Posterior vena cava (tissue), 2 donors: Measurements from ENCODE around the gene TBC1D2. TPM values are rescaled to one million over a fixed set of nuclear protein-coding genes. Genes with fewer than 3 reads are reported as not detected.

Source experiments
- DNase-seq: peaks from one replicate; pipeline ENCODE4 v3.0.0-alpha.2; 2020; ENCODE audit warnings: low spot score
- intact Hi-C, 2 donors: fragments of 100-400 bp; cut with DNase I; formaldehyde crosslinking; loops; one replicate each; pipeline versions ENCODE4 v1.14.1 to v1.14.2; 2022 to 2023
- total RNA-seq, 2 donors: library from RNA; stranded (reverse); fragmentation: NEBNext Ultra II Directional; extraction: Animal tissue kit (Norgen Biotek cat#: 25700); gene quantifications; one replicate each; pipeline ENCODE4 v1.2.1, GENCODE V29; 2021
- donor health status: DM: yes; HTN: yes; CAD: no.
- donor health status: DM: yes; HTN: yes; CAD: no.

The TBC1D2 gene
- total RNA-seq, 2 donors from 2014 or later, result 6.9 to 10.5 TPM

DNA sequence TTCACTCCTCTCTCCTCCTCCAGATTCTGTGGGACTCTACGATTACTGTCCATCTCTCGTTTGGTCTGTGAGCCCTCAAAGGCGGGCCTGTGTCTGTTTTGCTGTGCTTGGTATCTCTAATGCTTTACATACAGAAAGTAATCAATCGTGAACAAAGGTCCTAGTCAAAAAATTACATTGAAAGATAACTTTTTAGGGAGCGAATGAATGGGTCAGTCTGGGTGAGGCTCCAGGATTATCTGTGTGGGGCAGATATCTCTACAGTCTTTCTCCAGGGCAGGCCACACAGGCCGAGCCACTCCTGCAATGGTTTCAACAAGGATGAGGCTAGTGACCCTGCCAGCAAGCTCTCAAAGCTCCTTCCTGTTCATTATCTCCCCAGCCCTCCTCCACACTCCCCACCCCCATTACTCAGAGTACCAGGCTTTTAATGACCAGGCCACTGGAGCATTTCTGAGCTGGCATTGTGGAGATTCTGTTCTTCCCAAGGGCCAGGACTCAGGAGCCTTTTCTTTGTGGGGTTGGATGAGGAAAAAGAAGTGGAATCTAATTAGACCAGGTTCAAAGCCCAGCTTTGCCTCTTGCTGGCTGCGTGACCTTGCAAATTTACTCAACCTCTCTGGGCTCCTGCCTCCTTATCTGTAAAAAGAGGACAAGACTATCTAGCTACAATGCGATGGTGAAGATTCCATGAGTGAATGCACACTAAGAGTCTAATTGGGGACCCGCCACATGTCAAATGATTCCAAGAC lies 73.2 kb downstream of the TBC1D2 start:
- intact Hi-C loops, result no loop called here
- DNase-seq, result no peak

DNA sequence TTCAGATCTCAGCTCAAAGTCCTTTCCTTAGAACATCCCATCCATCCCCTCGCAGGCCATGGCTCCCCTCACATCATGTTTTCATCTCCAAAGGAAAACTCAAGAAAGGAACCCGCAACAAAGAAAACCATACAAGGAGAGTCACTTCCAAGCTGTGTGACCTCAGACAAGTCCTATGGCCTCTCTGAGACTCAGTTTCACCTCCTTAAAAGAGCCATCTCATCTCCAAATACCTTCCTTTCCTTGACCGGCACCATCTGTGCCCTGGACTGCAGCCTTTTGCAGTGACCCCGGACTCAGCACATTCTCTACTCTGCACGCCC lies 73.7 kb downstream of the TBC1D2 start:
- intact Hi-C loops, result no loop called here
- no peak for DNase-seq

DNA sequence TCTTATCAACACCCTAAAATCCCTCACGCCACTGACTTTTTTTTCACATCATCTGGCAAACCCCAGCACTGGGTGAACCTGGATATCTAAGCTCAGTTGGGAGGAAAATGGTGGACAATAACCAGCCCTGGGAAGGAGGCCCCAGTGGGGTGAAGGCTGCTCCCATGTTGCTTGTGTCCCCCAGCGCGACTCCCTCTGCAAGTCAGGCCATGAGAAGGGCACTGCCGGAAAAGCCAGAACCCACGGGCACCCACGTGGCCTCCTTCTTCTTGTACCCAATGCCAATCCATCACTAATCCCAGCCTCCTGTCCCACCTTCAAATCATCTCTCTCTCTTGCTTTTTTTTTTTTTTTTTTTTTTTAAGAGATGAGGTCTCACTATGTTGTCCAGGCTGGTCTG lies 74.5 kb downstream of the TBC1D2 start:
- intact Hi-C loops, result no loop called here

DNA sequence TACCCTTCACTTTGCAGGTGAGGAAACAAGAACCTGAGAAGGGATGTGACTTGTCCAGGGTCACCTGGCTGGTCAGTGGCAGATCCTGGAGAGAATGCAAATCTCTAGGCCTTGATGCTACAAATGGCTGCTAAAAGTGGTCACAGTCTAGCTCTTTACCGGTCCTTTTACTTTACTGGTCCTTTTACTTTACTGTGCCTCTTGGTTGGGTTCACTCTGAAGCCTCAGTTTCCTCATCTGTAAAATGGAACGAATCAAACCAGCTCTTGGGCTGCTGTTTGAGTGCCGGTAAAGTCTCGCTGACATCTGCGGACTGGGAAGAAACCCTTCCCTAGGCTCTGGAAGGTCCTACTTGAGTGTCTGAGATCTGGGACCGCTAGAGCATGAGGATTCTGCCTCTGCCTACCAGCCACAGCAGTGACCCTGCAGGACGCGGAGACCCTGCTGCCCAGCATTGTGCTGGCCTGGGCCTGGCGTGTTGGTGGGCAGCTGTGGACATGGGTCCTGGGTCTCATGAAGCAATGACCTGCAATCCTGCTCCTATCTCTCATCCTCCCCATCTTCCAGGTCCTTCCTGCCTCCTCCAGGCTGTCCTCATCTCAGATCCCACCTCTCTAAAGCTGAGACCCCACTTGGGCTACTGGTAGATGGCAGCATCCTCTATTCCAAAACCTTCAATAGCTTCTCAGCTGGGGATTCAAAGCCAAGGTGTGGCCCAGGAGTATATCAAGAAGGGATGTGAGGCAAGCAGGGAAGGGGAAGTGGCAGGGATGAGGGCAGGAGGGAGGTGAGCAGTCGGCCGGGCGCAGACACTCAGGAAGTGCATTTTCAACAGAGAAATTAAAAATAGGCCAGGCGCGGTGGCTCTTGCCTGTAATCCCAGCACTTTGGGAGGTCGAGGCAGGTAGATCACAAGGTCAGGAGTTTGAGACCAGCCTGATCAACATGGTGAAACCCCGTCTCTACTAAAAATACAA lies 76.3 kb downstream of the TBC1D2 start:
- no peak for DNase-seq
- intact Hi-C loops, result loop anchor here in 1 of 2 donors (10.0 kb wide), 1 partner anchor 1646 kb away; the partner anchor contains the start of gene NR4A3

More for the DNA sequence above, 74.5 kb downstream of the TBC1D2 start:
- DNase-seq, result no peak

DNA sequence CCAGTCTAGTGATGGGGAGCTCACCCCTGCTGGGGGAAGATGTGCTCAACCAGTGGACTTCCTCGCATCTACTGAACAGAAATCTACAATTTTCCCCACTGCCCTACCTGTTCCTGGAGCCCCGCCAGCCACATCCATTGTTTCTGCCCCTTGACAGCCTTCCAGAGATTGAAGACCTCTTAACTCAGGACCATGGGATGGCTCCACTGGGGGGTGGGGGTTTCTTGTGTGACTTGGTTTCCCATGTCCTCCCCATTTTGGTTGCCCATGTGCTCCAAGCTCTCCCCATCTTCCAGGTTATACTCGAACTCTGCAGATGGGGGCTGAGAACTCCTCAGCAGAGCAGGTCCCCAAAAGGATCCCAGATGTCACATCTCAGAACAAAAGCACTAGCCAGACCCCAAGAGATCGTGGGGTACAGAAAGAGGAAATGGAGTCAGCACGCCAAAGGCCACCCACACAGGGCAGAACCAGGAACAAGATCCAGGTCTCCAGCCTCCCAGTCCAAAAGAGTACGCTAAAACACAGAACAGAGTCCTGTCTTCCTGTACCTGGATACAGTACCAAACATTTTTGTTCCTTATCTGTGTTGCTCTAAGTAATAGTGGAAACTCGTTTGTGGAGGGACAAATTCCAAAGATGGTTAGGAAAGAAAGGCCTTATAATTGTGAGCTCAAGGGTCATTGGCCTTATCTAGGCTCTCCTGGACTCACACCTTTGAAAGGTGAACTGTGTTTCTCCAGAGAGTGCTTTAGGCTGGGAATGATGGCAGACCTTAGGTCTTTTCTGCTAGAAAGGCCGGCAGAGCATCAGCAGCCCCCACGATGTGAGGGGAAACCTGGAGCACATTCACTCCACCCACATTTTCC lies 78.8 kb downstream of the TBC1D2 start:
- intact Hi-C loops, result loop anchor here in 1 of 2 donors (10.0 kb wide), 1 partner anchor 1648 kb away; the partner anchor contains the start of gene NR4A3
- peak; percentile 58 for DNase-seq

DNA sequence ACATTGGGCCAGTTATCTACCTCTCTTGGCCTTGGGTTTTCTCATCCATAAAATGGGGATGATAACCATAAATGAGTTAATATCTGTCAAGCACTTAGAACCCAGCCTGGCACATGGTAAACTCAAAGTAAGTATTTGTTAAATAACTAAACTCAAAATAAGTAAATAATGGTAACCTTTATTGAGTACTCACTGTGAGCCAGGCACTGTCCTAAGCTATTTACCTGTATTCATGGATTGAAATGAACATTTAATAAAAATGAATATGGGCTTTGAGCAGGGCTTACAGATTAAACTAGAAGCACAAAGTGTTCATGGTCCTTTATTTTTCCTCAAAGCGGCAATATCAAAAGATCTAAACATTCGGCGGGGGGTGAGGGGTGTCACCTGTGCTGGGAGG lies 79.7 kb downstream of the TBC1D2 start:
- DNase-seq, result peak; percentile 17
- intact Hi-C loops, result loop anchor here in 1 of 2 donors (10.0 kb wide), 1 partner anchor 1649 kb away; the partner anchor contains the start of gene NR4A3

DNA sequence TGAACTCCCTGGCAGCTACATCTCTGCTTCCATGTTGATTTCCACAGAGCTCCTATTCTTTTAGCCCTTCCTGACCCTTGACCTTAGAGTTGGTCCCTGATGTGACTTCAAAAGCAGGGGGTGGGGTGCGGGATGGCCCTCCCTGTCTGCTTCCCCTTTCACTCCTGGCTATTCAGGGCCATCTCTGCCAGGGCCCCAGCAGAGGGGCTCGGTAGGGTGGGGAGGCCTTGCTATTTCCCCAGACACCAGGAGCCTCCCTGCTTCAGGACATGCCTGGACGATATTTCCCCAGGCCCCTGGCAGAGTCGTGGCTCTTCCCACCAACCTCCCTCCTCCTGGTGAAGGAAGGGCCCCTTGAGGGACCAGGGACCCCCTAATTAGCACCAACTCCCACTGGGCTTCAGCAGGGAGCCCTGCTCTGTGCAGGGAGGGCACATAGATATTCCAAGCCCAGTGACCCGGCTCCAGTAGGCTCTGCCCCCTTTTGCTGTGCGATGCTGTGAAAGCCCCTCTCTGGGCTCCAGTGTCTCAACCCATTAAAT lies 80.3 kb downstream of the TBC1D2 start:
- intact Hi-C loops, result loop anchor here in 1 of 2 donors (10.0 kb wide), 1 partner anchor 1650 kb away; the partner anchor contains the start of gene NR4A3
- DNase-seq, result peak; percentile 35

DNA sequence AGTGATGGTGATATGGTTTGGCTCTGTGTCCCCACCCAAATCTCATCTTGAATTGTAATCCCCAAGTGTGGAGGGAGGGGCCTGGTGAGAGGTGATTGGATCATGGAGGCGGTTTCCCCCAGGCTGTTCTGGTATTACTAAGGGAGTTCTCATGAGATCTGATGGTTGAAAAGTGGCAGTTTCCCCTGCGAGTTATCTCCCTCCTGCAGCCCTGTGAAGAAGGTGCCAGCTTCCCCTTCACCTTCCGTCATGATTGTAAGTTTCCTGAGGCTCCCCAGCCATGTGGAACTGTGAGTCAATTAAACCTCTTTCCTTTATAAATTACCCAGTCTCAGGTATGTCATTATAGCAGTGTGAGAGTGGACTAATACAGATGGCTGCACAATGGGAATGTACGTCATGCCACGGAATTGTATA lies 80.9 kb downstream of the TBC1D2 start:
- peak; percentile 30 for DNase-seq
- intact Hi-C loops, result loop anchor here in 1 of 2 donors (10.0 kb wide), 1 partner anchor 1650 kb away; the partner anchor contains the start of gene NR4A3

DNA sequence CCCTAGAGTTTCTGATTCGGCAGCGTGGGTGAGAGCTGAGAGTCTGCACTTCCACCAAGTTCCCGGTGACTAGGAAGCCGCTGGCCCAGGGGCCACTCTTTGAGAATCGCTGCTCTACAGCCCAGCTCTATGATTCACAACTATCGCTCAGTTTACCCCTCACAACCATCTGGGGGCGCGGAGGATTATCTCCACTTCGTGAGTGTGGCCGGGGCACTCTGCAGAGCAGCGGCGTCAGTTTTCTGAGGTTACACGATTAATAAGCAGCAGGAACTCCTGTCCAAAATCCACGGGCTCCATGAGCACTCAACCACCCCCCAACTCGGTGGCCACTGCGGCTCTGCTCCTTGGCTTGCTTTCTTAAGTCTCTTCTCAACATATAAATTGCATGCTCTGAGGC lies 82.3 kb downstream of the TBC1D2 start:
- DNase-seq, result peak; percentile 58
- intact Hi-C loops, result loop anchor here in 1 of 2 donors (10.0 kb wide), 1 partner anchor 1652 kb away; the partner anchor contains the start of gene NR4A3

DNA sequence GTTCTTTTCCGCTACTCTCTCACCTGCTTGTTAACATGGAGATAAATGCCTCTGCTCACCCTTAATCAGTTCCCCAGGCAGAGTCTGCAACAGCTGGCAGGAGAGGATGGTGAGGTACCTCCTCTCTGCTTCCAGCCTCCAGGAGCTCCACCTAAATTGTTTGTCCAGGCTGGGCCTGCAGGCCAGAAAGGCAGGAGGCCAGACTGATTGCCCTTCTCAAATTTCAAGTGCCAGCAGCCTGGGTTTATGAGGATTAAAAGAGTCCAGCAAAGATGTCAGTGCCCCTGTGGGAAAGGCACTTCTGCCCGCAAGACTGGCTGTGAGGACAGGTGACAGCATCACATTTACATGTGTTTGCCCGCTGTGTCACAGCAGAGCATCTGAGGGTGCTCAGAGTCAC lies 82.8 kb downstream of the TBC1D2 start:
- DNase-seq, result peak; percentile 23
- intact Hi-C loops, result loop anchor here in 1 of 2 donors (10.0 kb wide), 1 partner anchor 1652 kb away; the partner anchor contains the start of gene NR4A3

DNA sequence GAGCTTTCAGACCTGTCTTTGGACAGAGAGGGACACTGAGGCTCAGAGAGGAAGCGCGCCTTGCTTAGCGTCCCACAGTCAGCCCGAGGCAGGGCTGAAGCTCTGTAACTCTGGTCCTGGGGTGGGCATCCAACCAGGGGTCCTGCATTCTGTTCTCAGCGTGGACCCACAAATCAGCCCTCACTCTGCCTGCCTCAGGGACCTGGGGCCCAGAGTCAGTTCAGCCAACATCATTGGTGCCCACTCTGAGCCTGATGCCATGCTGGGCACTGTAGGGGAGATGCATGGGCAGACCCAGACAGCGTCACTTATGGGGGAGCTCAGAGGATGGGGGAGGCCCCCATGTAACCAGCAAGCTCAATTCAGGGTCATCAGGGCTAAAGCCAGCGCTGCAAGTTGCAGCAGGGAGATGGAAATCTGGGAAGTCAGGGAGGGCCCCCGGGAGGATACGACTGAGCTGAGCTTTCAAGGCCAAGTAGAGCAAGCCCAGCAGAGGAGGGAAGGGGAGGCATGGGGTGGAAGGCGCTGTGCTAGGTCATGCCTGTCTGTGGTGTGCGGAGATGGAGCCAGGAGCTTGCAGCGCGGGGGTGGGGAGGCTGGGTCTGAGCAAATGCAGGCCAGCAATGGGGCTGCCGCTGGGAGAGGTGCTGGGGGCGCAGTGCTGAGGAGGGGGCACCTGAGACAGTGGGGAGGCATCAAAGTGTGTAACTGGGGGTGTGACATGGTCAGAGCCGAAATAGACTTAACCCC lies 84.1 kb downstream of the TBC1D2 start:
- intact Hi-C loops, result loop anchor here in 1 of 2 donors (10.0 kb wide), 1 partner anchor 1653 kb away; the partner anchor contains the start of gene NR4A3
- no peak for DNase-seq

DNA sequence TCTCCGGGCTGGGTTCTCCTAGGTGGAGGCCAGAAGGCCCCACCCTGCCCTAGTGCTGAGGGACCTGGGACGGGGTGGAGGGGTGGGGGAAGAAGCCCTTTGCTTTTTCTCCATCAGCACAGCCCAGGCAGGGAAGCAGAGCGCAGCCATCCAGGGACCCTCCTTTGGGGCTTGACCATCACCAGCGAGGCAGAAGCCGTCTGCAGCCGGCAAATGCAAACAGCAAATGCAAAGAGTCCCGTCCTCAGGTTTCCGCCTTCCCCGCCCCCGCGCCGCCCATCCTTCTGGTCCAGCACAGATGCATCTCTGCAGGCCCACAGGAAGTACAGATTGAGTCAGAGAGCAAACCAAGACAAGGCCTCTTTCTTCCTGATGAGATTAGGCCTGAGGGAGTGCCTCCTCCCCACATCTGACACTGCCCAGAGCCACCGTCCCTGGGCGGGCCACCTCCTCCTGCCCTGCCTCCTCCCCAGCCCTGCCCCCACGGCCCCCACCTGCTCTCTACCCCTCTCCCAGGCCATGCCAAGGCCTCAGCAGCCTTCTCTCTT lies 86.4 kb downstream of the TBC1D2 start:
- DNase-seq, result no peak
- intact Hi-C loops, result no loop called here

DNA sequence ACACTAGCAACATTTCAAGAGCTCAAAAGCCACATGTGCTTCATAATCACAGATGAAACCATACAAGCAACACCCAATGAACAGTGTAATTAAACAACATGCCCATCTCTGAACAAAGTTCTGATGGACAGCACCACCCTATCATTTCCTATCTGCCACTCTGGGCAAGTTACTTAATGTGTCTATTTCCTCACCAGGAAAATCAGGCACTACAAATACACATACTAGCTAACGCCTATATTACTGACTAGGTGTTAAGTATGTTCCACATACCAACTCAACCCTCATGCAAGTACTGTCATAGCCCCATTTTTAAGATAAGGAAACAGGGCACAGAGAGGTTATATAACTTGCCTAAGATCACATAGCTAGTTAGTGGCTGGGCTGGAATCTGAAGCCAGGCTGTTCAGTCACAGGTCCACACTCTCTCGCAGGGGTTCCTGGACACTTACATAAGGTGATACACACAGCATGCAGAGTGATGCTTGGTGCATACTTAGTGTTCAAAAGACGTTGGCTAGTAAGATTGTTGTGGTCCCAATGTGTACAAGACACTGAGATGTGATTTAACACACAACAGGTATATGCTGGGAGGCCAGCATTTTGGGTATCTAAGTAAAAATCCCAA lies 87.2 kb downstream of the TBC1D2 start:
- no peak for DNase-seq
- intact Hi-C loops, result no loop called here

DNA sequence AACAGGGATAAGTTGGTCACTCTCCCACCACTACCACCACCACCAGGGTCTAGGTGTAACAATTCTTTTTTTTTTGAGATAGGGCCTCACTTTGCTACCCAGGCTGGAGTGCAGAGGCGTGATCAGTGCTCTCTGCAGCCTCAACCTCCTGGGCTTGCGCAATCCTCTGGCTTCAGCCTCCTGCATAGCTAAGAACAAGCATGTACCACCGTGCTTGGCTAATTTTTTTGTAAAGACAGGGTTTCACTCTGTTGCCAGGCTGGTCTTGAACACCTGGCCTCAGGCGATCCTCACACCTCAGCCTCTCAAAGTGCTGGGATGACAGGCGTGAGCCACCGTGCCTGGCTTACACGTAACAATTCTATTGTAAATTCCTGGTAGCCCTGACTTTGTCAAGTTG lies 90.5 kb downstream of the TBC1D2 start:
- intact Hi-C loops, result no loop called here
- DNase-seq, result peak; percentile 35

DNA sequence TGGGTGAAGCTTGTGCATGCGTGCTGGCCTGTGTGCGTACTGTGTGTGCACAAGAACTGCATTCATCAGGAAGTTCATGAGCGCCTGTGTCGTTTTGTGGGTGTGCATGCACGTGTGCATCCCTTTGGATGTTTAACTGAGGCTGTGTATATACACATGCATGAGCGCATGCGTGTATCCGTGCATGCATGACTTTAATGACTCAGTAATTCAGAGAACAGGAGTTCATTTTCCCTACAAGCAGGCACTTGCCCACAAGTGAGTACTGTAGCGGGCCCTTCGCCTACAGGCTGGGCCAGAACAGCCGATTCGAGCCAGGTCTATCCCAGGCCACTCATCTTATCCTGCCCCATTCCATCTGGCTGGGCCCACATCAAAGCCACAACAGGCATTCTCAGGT lies 92.8 kb downstream of the TBC1D2 start:
- intact Hi-C loops, result no loop called here
- no peak for DNase-seq

DNA sequence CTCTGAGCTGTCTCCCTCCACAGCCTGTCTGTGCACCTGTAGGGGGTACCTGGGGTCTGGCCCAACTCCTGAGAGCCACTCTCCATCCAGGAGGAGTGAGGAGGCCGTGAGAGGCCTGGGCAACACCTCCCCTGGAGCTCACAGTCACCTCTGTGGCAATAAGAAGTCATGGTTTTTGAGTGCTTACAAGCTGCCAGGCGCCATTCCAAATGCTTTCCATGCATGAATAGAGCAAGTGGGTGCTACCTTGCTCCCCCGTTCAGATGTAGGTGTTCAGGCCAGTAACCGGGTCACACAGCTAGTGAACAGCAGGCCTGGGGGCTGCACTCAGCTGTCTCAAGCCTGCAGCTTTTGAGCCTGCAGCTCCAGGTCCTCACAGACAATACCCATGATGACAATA lies 93.6 kb downstream of the TBC1D2 start:
- no peak for DNase-seq

DNA sequence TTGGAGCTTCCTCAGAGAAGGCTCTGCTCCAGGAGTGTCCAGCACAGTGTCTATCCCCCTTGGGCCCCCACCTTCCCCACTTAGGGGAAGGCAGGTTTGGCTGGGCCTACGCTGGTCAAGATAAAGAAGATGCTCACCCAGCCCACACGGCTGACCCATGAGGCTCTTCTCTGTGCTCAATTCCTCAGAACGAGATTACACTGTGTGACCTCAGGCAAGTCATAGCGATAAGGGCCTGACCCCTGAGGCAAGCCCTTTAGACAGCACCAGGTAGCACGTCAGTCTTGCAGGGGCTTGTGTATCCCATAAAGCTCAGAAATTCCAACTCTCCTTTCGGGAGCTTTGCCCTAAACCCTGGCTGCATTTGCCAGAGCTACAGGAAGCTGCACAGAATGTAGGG lies 95.7 kb downstream of the TBC1D2 start:
- intact Hi-C loops, result no loop called here
- no peak for DNase-seq

More for the DNA sequence above, 93.6 kb downstream of the TBC1D2 start:
- intact Hi-C loops, result no loop called here
